ENCODE measurements around the gene OGFOD1. TPM values are rescaled to one million over a fixed set of nuclear protein-coding genes. Genes with fewer than 3 reads are reported as not detected.
A peak's percentile ranks its signal among the peaks of the same experiment; 100 is the strongest.

Gene OGFOD1
- 10 to 100 TPM; 36.8 to 42.5 (median 37.7) TPM for polyA plus RNA-seq (ENCODE audit: insufficient read length in 4 of 4)

DNA sequence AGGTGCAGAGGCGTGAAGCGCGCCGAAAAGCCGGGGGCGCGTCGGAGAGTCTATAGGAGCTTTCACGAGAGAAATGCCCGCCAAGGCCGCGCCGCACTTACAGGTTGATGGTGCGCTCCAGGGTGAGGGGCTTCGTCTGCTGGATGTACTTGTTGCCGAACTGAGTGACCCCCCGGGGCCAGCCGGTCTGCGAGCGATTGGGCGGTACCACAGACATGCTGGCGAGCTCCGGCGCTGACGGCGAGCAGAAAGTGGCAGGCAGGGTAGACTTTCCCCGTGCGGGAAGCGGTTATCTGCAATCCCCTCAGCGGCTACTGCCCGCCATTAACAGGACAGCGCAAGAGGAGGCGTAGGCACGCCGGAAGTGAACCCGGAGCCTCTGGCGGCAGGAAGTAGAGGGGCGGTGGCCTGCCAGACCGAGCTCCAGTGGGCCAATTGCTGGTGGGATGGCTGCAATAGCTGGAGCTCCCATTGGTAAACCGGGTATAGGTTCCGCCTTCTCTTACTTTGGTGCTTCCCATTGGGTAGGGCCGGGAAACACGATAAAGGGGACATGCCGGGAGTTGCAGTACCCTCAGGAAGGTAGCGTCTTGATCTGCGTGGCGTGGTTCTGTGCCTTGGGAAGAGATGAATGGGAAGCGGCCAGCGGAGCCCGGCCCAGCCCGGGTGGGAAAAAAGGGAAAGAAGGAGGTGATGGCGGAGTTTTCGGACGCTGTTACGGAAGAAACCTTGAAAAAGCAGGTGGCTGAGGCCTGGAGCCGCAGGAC, at the start of gene OGFOD1, which contains the start of gene NUDT21:
Gene OGFOD1, plus strand, starts transcription at position 569 of the 767 bp plus-strand sequence. Its CDS starts 59 bp downstream, at position 628.
Gene NUDT21, minus strand, starts transcription at position 347 of the 767 bp plus-strand sequence. Its CDS starts 130 bp downstream, at position 217.
- DNase-seq (ENCODE audit: low read depth in 4 of 4, low spot score in 3 of 4), result peak; percentile 82 to 95 (median 94)

DNA sequence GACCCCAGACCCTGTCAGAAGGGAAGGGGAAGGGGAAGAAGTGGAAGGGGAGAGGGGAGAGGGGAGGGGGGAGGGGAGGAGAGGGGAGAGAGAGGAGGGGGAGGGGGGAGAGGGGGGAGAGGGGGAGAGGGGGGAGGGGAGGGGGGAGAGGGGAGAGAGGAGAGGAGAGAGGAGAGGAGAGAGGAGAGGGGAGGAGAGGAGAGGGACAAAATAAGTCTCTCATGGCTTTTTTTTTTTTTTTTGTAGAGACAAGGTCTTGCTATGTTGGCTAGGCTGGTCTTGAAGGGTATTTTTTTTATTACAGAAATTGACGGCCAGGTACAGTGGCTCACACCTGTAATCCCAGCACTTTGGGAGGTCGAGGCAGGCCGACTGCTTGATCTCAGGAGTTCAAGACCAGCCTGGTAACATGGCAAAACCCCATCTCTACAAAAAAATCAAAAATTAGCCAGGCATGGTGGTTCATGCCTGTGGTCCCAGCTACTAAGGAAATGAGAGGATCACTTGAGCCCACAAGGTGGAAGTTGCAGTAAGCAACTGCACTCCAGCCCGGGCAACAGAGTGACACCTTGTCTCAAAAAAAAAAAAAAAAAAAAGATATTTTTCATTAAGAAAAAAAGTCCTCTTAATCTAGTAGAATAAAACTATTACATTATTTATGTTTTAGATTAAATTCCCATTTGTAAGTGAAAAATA, 45.2 kb upstream of the OGFOD1 start:
- DNase-seq (ENCODE audit: low read depth in 4 of 4, low spot score in 3 of 4), result no peak

DNA sequence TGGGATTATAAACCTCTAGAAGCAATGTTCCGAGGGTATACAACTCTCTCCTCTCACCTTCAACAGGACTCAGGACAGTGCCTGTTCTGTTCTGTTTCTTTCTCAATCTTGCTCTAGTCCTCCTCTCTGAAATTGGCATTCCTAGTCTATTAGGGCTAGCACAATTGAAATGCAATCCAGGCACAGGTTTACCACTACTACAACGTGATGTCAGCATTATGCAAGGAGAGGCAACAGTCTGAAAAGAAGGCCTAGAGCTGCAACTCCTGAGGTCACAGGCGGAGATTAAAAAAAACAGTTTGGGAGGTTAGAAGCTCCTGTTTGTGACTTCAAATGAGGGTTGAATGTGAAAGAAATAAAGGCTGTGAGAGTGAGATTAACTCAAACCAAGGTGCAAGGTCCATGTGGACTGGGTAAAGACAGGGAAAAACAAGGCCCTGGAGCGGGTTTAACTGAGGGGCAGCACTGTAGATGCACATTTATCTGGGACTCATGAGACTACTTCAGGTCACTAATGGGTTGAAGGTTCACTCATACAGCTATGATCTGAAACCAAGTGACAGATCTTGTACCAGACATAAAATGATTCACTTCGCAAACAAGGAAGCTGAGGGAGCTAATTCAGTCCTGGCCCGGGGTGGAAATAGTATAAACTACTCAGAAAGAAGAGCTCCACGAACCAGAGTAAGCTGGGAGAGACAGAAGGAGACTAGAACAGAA, 42.8 kb upstream of the OGFOD1 start:
- DNase-seq (ENCODE audit: low read depth in 4 of 4, low spot score in 3 of 4), result no peak

- no peak for DNase-seq (ENCODE audit: low read depth in 4 of 4, low spot score in 3 of 4)
These were observed 42.2 kb upstream of the OGFOD1 start for GRCh38 chr16:56409195-56409594.

GRCh38 chr16:56411123-56411522, 40.2 kb upstream of the OGFOD1 start:
- no peak for DNase-seq (ENCODE audit: low read depth in 4 of 4, low spot score in 3 of 4)

DNA sequence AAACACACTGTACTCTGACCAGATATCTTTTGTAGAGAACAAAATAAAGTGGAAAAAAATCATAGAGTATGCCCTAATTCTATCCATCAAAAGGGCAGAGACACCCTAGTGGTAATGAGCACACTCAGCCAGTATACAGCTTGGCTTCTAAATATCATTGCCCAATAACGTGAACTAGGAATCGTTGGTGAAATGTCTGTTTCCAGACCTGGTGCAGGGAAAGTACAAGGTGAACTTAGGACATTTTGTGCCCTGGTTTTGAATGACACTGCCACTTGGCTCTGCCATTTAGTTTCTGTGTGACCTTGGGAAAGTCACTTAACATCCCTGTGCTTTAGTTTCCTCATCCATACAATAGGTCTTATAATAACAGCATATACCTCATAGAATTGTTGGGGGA, 39.7 kb upstream of the OGFOD1 start:
- DNase-seq (ENCODE audit: low read depth in 4 of 4, low spot score in 3 of 4), result no peak

DNA sequence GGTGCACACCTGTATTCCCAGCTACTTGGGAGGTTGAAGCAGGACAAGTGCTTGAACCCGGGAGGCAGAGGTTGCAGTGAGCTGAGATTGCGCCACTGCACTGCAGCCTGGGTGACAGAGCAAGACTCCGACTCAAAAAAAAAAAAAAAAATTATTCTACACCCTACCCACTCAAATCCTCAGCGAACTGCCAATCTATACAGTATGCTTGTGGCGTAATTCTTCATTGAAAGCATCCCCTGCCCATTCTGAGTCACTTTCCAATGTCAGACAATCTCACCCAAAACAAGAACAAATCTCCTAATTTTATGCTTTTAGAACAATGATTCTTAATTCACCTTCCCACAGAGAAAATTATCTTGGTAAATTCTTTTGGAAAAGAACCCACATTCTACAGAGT, 38.0 kb upstream of the OGFOD1 start:
- no peak for DNase-seq (ENCODE audit: low read depth in 4 of 4, low spot score in 3 of 4)

GRCh38 chr16:56414366-56414765, 37.0 kb upstream of the OGFOD1 start:
- DNase-seq (ENCODE audit: low read depth in 4 of 4, low spot score in 3 of 4), result no peak

DNA sequence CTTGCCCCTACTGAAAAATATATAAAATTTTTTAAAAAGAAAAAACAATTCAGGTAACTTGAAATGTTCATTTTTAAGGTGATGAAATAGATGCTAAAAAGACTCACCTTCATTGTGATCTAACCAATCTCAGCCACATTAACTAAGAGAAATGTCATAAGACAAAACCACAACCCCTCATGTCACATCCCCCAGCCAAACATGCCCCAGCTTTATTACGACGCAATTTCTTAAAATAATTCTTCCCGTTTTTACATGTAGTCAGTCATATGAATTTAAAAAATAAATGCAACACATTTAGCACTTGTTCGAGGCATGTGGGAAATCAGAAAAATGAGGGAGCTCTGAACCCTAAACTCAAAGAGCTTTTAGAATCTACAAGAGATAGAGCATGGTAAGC, 35.5 kb upstream of the OGFOD1 start:
- no peak for DNase-seq (ENCODE audit: low read depth in 4 of 4, low spot score in 3 of 4)

DNA sequence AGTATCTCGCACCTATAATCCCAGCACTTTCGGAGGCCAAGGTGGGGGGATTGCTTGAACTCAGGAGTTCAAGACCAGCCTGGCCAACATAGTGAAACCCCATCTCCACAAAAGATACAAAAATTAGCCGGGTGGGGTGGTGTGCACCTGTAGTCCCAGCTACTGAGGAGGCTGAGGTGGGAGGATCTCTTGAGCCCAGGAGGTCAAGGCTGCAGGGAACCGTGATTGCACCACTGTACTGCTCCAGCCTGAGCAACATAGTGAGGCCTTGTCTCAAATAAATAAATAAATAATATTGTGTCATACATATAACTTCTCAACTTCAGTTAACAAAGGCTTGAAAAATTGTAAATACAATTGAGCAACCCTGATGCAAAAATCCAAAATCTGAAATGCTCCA, 34.2 kb upstream of the OGFOD1 start:
- DNase-seq (ENCODE audit: low read depth in 4 of 4, low spot score in 3 of 4), result no peak

- no peak for DNase-seq (ENCODE audit: low read depth in 4 of 4, low spot score in 3 of 4)
These were observed 31.4 kb upstream of the OGFOD1 start for GRCh38 chr16:56419740-56420548.

DNA sequence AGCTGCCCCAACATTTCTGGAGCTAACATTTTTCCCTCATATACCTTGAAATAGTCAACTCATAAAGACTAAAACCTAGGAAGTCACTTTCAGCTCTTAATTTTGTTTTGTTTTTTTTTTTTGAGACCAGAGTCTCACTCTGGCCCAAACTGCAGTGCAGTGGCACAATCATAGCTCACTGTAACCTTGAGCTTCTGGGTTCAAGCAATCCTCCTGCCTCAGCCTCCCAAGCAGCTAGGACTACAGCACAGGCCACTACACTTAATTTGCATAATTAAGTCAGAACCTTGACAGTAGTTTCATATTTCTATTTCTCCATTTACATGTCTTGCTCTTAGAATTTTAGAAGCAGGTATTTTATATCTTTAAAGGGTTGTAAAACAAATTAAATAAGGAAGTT, 30.7 kb upstream of the OGFOD1 start:
- no peak for DNase-seq (ENCODE audit: low read depth in 4 of 4, low spot score in 3 of 4)

DNA sequence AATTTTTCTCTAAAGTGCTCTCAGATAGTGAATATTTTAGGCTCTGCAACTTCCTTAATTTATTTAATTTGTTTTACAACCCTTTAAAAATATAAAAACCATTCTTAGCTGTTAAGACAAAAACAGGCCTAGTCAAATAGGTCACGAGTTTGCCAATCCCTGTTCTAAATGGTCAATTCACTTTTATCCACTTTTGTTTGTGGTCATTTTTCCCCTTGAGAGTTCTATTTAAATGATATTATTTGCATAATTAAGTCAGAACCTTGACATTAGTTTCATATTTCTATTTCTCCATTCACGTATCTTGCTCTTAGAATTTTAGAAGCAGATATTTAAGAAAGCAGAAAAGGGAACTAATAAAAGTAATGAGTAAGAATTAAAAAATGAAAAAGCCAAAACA, 30.0 kb upstream of the OGFOD1 start:
- no peak for DNase-seq (ENCODE audit: low read depth in 4 of 4, low spot score in 3 of 4)

DNA sequence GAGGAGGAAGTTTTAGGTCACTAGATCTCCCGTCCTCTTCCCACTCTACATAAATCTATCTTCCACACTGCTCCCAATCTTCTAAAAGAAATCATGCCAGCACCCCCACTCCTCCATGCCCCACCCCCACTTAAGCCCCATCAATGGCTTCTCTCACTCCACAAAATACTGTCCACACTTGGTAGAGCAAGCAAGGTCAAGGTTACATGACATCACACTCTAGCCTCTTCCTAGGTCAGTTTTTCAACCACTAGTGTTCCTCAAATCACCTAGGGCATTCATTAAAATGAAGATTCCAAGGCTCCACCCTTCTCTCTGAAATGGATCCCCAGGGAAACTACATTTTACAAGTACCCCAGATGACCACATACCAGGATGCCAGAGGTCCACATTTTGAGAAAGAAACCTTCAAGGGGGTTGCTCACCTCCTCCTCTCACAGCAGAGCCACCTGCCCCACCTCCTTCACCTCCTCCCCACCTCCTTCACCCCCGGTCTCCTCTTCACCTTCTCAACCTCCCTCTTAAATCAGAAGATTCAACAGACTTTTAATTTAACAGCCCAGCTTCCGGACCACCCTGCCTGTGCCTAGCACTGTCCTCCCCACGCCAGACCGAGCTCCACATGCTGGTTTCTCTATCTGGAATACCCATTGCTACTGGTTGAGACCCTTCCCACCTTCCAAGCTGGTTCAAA, 29.2 kb upstream of the OGFOD1 start:
- DNase-seq (ENCODE audit: low read depth in 4 of 4, low spot score in 3 of 4), result no peak

GRCh38 chr16:56422896-56423441, 28.4 kb upstream of the OGFOD1 start:
- DNase-seq (ENCODE audit: low read depth in 4 of 4, low spot score in 3 of 4), result no peak

DNA sequence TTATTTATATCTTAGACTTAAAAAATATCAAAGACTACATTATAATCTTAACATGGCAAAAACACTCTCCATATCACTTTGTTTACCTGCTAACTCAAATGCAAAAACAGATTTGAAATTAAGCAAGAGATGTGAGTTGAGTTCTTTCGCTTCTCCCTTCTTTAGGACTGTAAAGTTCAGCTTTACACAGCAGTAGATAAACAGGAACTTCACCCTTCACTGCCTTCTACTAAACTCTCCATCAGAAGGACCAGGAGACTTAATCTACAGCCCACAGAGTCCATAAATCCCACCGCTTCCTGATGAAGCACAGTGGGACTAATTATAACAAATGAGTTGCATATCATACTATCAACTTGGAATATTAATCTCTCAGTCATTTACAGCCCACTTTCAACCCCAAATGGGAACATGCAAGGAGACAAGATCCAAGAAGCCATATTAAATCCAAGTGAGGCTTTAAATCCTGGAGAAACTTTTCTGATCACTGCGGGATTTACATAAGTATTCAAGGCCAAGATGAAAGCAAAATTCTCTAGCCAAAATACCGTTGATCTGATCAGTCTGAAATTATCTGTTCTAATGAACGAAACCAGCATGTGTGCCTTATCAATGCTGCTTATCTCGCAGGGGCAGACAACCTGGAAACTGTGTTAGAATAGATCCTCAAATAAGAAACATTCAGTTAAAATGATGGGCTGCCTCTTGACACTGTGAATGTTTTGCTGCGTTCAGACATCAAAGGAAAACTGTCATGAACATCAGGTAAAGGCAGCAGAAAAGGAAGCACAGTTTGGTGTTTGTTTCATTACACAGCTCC, 27.6 kb upstream of the OGFOD1 start:
- DNase-seq (ENCODE audit: low read depth in 4 of 4, low spot score in 3 of 4), result no peak

GRCh38 chr16:56424404-56424764, 27.0 kb upstream of the OGFOD1 start:
- peak in 1 of 4 donors; percentile 23 for DNase-seq (ENCODE audit: low read depth in 4 of 4, low spot score in 3 of 4)

- DNase-seq (ENCODE audit: low read depth in 4 of 4, low spot score in 3 of 4), result peak in 2 of 4 donors; percentile 5 to 29
These were observed 26.4 kb upstream of the OGFOD1 start for GRCh38 chr16:56424791-56425438.
